HG03139 (cell line): Measurements from ENCODE around the gene KRT31.
"Not testable (repeated sequence)": the region's sequence is repeated elsewhere in the genome, so short reads cannot be mapped to it uniquely, and the experiment has no call there.

ENCODE experiments used
- ATAC-seq: cut with Tn5 transposase; IDR thresholded peaks from one replicate; pipeline ENCODE4 v1.9.1; 2021; ENCODE audit not compliant: unreplicated experiment

The KRT31 gene

DNA sequence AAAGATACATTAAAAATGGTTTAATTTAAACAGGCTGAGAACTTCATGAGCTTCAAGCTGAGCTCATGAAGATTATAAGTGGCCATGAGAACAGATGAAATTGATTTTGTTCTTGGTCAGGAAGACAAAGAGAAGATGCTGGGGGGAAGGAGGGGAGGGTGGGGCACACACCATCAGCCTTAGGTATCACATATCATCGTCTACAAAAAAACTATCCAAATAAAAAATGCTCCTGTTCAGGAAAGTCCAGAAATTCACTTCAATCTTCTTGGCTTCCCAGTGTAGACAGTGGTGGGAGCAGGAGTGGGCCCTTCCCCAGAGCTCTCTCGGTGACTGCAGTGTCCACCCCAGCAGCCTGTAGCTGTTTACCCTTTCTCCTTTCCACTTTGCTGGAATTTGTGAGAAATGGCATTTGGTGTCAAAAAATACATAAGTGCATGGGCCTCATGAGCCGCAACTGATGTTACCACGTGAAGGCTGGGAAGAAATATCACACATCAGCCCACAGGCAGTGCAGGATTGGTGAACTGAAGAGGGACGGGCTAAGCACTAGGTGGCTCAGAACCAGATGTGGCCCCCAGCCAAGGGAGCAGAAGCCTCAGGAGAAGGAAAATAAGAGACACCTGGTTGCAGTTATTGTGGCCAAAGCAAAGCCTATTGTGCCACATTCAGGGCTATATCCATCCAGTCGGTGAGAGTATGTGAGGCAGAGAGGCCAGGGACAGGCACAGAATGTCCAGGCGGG lies 20.9 kb upstream of the KRT31 start:
- no peak for ATAC-seq

DNA sequence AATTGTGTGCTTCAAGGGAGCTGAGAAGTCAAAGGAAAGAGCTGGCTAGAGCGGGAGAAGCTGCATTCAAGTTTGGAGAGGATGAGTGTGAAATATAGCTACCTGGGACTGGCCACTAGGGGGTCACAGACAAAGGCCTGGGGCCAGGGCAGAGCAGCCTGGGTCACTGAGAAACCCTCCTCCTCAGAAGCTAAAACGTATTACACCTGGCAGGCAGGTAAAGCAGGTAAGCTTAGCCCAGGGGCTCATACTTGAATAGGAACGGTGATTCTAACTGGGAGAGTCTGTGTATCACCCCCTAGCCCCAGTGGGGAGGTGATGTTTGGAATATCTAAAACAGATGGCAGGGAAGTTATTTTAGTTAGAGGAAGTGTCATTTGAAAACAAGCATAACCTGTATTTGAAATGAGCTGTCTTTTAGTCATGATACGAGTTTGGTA lies 20.2 kb upstream of the KRT31 start:
- ATAC-seq: no peak

- no peak for ATAC-seq
These were observed 19.7 kb upstream of the KRT31 start for GRCh38 chr17:41417127-41417526.

DNA sequence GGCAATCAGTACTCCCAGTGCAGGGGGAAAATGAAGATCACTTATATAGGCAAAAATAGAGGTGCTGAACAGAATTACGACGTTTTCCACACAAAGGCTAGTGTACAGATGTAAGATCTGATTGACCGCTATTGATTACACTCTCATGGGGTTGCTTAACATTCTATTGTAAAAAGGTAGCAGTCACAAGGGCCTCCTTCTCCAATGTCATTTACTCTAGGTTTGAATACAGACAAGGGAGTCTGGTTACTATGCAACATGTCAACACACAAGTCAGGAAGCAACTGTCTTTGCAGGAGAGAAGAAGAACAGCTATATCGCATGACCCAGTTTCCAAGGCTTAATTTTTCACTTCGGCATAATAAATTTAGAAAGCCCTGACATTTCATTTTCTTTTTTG lies 19.1 kb upstream of the KRT31 start:
- no peak for ATAC-seq

DNA sequence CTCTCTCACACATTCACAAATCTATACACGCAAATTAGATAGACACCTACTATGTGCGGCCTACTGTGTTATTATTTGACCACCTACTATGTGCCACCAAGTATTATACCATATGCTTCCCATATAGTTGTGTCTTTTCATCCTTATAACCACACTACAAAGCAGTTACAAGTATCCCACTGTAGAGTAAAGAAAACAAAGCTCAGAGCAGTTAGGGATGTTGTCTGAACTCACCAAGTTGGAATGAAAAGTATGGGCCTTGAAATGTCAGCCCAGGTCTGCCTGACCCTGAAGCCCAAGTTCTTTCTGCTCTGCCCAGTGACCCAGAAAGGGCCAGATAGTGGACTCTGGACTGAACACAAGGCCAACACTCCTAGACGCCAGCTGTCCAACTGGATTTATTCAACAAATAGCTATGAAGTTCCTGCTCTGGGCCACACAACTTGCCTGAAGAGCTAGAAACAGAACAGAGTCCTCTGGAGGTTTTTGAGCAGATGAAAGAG lies 18.5 kb upstream of the KRT31 start:
- no peak for ATAC-seq

DNA sequence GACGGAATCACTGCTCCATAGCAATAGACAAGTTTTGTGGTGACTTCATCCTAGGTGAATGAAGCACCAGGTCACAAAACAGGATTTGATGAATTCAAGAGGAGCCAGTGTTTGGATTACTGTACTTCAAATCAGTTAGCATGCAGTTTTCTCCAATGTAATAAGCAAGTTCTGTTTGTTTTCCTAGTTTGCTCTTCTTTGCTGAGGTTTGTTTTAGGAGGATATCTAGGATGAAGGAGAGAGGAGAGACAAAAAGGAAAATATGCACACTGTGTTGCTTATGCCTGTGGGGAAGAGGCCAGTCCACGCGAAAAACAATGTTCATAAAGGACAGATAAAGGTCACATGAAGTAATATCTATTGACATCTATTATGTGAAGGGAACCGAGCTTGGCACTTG lies 18.0 kb upstream of the KRT31 start:
- ATAC-seq: no peak

- no peak for ATAC-seq
These were observed 16.6 kb upstream of the KRT31 start for GRCh38 chr17:41413982-41414381.

DNA sequence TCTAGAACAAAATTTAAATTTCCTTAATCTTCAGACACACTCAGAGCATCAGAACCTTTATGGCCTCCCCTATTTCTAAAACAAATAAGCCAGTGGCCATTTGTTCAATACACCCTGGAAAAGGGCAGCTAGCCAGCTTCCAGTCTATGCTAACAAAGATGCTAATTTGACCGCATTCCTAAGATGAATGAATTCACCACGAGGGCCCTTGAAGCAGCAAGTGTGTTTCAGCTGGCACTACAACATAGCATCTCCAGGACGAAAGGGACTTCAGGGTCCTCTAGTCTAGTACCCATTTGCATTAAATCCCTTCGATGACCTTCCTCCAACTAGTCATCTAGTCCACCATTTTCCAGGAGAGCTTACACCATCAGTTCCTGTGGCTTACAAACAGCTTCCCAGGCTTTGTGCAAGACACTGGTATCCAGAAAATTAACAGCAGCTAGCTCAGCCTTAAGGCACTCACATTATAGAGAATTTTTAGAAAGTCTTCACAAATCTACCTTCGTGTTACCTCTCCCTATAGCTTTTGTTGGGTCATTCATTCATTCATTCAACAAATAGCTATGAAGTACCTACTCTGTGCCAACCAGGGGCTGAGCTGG lies 16.0 kb upstream of the KRT31 start:
- no peak for ATAC-seq

- no peak for ATAC-seq
These were observed 13.8 kb upstream of the KRT31 start for GRCh38 chr17:41411072-41411840.

- ATAC-seq: no peak
These were observed 9.8 kb upstream of the KRT31 start for GRCh38 chr17:41407226-41407625.

GRCh38 chr17:41406205-41406604 lies 8.8 kb upstream of the KRT31 start:
- no peak for ATAC-seq

GRCh38 chr17:41404024-41404671 lies 6.7 kb upstream of the KRT31 start:
- no peak for ATAC-seq

DNA sequence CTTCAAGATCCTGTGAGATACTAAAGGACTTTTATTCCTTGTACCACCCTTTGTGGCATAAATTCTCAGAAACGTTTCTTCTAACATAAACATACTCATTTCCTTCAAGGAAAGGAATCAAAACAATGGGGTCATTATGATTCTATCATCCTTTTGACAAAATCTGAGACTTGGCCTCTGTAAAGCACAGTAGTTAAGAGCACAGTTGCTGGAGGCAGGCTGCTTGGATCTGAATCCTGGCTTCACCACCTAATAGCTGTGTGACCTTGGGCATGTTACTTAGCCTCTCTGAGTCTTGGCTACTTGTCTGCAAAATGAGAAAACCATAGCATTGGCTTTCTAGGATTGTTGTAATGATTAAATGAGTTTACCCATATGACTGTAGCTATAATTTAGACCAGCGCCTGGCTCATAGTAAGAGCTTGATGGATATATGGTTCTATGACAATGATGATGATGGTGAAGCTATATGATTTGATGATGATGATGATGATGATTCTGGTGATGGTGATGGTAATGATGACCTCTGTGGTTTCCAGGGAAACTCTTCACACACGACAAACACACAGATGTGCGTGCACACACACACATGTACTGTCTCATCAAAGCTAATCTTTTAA lies 6.1 kb upstream of the KRT31 start:
- no peak for ATAC-seq

- ATAC-seq: no peak
These were observed 4.8 kb upstream of the KRT31 start for GRCh38 chr17:41402161-41402560.

DNA sequence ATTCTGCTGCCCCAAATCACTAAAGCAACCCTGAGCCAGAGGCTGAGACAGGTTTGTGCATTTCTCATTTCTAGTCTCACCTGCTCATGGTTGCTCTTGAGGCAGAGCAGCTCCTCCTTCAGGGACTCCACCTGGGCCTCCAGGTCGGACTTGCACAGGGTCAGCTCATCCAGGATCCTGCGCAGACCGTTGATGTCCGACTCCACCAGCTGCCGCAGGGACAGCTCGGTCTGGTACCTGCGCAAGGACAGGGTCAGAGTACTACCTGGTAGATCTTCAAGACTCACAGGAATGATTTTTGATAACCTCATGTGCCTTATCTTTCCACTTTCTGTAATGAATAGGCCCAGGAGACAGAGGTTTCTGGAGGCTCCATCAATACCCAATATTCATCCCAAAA lies 1.1 kb downstream of the KRT31 start:
- ATAC-seq: no peak

DNA sequence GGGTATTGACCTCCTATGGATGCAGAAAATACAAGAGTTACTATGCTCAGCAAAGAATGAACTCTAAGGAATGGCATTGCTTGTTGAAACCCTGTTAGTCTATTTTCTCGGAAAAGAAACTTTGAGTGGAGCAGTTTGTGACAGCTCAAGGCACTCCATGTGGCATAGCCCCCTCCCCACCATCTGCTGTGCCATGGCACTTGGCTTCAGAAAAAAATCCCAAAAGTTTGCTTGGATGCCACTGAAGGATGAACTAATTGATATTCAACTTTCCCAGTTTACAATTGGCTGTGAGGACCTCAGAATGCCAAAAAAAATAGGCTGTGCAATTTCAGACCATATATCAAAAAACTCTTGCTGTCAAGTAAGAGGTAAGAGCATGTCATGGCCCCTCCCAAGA lies 1.8 kb downstream of the KRT31 start:
- no peak for ATAC-seq

DNA sequence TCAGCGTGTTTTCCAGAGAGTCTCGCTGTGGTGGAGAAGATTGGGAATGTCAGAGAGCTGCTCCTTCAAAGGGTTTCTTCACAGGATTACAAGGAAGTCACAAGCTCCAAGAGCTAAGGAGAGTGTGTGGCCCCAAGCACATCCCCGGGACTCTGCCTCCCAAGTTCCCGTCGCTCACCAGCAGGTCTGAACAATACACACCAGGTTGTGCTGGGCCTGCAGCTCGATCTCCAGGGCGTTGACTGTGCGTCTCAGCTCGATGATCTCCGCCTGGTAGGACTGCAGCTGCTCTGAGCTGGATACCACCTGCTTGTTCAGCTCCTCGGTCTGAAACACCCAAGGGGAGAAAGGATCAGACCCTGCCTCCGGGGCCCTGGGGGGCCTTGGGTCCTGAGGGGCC lies 2.4 kb downstream of the KRT31 start:
- ATAC-seq: not testable (repeated sequence)

GRCh38 chr17:41394254-41394996 lies 3.0 kb downstream of the KRT31 start:
- ATAC-seq: no peak

DNA sequence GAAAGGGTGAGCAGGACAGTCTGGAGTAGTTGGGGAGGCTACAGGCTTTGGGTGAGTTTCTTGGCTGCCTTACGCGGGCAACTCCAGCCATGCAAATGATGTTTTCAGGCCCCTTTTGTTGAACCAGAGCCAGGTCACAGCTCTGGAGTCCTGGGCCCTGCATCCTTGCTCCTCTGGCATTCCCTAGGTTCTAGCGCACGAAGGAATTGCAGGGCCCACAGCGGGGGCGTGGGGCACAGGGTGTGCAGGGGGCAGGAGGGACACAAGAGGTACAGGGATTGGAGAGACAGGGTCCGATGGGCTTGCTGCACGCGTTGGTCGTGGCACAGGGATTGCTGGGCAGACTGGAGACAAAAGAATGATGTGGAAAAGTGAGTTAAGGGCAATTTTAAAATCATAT lies 3.6 kb downstream of the KRT31 start:
- no peak for ATAC-seq

DNA sequence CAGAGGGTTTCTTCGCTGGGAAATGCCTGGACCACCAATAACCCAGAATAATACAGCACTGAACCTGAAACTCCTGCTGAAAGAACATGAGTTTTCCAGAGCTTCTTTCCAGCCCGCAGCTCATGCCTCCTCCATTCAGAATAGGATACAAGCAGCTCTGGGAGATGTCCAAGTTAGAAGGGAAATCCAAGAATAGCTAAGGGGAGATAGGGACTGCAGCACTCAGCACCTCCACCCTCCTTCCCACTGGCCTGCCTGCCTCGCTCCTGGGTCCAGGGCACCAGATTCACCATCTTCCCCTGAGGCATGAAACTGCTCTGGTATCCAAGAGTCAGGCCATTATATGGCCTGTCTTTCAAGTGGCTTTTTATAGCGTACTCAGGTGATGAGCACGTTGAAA lies 4.1 kb downstream of the KRT31 start:
- no peak for ATAC-seq
